Measurements from ENCODE around the gene NAA15.
A peak's percentile ranks its signal among the peaks of the same experiment; 100 is the strongest.
"Not testable (repeated sequence)": the region's sequence is repeated elsewhere in the genome, so short reads cannot be mapped to it uniquely, and the experiment has no call there.

NAA15 gene

GRCh38 chr4:139368998-139369397, 67.7 kb downstream of the NAA15 start:
- no peak for DNase-seq

DNA sequence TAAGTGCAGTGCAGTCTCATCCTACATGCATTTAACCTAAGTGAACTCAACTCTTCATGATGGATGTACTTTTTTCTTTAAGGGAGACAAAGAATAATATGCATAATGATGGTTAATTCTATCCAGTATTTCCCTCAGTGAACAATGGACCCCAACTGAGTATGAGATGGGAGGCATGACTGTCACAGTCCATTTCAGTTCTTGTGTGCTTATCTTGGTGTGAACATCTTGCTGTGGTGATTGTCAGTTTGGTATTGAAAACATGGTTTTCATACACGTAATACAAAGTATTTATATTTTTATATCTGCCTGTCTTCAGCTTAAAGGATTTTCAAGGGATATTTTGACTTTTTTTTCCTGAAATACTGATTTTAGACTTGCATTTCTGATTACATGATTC, 72.9 kb downstream of the NAA15 start:
- no peak for DNase-seq

- DNase-seq = no peak
Measured at GRCh38 chr4:139386421-139386820, 85.1 kb downstream of the NAA15 start.

- DNase-seq = no peak
Measured at GRCh38 chr4:139389102-139389501, 87.8 kb downstream of the NAA15 start.

DNA sequence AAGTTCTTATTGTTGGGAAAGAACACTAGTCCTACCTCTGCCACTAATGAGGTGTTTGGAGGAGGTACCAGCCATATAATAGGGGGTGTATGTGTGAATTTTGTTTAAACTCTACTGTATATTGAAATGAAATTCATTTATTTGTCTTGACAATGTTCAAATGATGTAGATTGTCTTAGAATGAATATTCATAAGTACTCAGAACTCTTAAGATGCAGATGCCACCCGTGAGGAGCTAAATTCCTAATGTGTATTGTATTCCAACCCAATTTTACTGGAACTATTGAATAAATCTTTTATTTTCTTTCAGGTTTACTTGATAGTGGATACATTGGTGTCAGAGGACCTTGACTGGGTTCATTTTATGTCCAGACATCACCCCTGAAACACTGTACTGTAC, 88.7 kb downstream of the NAA15 start:
- DNase-seq = no peak

DNA sequence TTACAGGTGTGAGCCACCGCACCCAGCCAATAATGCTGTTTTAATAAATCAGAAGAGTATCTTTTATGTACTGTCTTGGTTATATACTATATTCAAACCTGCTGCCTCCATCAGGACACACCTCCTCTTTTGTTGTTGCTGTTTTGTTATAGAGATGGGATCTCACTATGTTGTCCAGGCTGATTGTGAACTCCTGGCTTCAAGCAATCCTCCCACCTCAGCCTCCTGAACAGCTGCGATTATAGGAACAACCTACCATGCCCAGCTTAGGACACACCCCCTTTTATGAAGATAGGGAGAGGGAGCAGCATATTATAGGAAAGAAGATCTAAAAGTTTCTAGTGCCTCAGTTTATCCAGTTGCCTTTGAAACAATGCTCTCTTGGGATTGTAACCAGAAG, 90.4 kb downstream of the NAA15 start:
- DNase-seq = no peak

DNA sequence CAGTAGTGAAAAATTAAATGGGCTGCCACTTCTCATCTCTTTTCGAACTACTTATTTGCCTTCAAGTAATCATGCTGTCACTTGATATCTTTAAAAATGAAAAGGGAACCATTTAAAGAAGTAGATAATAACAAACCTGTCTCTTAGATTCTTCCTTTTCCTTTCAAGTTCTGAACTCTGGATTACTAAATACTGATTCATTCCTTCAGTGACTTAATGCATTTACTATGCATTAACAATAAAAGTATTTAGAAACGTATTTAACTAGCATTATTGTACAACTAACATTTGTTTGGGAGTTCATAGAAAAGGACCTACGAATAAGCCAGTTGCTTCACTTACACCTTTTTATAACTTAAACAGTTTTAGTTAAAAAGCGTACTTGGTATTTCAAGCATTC, 91.5 kb downstream of the NAA15 start:
- no peak for DNase-seq

DNA sequence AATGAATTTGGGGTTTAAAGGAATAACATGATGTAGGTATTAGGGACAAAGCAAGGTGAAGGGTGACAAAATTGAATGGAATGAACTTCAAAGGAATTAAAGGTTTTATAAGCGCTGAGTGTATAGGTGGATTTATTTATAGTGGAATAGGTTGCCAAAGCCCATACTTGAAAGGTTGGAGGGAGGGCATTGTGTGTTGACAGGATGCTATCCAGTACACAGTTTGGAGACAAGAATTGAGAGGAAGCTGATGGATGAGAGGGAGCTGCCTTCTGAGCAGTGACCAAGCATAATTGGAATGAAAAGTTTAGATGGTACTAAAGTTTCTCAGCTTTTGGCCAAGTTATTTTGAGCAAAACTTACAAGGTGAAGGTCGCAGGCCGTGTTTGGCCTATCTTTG, 100.1 kb downstream of the NAA15 start:
- DNase-seq = no peak

- no peak for DNase-seq
Measured at GRCh38 chr4:139402436-139402835, 101.1 kb downstream of the NAA15 start.

- no peak for DNase-seq
Measured at GRCh38 chr4:139403462-139403861, 102.2 kb downstream of the NAA15 start.

DNA sequence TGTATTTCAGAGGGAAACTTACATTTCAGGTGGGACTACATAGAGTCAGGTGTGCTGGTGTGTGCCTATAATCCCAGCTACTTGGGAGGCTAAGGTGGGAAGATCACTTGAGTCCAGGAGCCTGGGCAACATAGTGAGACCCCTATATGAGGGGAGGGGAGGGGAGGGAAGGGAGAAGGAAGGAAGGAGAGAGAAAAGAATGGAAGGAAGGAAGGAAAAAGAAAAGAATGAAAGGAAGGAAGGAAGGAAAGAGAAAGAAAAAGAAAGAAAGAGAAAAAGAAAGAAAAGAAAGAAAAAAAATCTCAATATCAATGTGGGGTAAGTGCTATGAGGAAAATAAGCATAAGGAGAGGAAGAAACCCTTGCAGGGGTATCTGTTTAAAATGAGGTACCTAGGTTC, 109.0 kb downstream of the NAA15 start:
- no peak for DNase-seq

DNA sequence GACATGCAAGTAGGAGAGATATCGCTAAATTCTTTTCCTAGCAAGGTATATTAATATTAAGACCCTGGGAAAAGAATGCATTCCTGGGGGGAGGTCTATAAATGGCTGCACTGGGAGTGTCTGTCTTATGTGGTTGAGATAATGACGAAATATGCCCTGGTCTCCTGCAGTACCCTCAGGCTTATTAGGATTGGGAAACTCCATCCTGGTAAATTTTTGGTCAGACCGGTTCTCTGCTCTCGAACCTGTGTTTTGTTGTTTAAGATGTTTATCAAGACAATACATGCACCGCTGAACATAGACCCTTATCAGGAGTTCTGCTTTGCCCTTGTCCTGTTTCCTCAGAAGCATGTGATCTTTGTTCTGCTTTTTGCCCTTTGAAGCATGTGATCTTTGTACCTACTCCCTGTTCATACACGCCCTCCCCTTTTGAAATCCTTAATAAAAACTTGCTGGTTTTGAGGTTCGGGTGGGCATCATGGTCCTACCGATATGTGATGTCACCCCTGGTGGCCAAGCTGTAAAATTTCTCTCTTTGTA, 113.4 kb downstream of the NAA15 start:
- not testable (repeated sequence) for DNase-seq

- DNase-seq = no peak
Measured at GRCh38 chr4:139416073-139416673, 114.9 kb downstream of the NAA15 start.

- peak in 1 of 2 experiments; percentile 7 for DNase-seq
Measured at GRCh38 chr4:139419388-139419914, 118.1 kb downstream of the NAA15 start.

DNA sequence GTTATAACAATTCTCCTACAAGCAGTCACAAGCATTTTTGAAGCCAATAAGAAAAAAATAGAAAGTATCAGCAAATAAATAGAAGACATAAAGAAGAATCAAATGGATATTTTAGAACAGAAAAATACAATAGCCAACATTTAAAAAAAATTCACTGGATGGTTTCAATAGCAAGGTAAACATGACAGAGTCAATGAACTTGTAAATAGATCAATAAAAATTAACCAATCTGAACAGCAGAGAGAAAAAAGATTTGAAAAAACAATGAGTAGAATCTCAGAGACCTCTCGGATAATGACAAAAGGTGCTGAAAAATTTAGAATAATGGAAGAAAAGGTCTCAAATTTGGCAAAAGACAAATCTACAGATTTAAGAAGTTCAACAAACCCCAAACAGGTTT, 119.3 kb downstream of the NAA15 start:
- no peak for DNase-seq

- no peak for DNase-seq
Measured at GRCh38 chr4:139436122-139436521, 134.8 kb downstream of the NAA15 start.

GRCh38 chr4:139438141-139438540, 136.8 kb downstream of the NAA15 start:
- DNase-seq = no peak

DNA sequence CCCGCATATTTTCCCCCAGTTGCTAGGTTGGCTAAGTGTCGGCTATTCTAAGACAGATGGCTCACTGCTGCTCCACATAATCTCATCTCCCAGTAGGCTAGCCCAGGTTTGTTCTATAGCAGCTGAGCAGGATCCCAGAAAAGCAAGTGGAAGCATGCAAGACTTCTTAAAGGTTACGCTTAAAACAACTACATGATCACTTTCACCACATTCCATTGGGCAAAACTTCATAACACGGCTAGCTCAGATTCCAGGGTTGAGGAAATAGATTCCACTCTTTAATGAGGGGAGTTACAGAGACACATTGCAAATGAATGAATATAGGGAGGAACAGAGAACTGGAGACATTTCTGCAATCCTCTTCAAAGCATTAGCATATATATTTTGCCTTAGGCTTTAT, 139.7 kb downstream of the NAA15 start:
- DNase-seq = no peak

DNA sequence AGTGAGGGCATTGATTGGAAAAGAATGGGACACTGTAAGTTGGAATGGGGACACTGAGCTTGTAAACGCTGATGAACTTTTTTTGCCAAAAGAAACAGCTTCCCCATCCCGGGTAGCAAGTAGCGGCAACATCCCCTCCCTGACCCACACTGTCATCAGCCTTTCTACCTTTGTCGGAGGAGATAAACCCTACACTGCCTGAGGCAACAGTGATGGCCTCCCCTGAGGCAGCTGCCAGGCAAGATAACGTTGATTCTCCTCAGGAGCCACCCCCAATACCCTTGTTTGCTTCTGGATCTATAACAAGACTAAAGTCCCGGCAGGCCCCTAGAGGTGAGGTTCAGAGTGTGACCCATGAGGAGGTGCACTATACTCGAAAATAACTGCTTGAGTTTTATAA, 142.4 kb downstream of the NAA15 start:
- no peak for DNase-seq

GRCh38 chr4:139444881-139445280, 143.6 kb downstream of the NAA15 start:
- DNase-seq = not testable (repeated sequence)

GRCh38 chr4:139447078-139447477, 145.8 kb downstream of the NAA15 start:
- not testable (repeated sequence) for DNase-seq

DNA sequence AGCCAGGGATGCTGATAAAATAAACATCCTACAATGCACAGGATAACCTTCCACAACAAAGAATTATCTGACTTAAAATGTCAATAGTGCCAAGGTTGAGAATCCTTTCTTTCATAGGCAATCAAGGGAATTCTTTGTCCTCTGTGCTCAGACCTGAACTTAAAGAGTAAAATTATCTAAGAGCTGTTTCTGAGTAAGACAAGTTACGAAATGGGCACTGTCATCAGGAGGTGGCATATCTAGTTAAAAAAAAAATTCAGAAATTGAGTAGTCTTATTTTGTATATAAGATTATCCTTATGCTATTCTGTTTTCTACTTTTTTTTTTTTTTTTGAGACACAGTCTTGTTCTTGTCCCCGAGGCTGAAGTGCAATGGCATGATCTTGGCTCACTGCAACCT, 149.3 kb downstream of the NAA15 start:
- no peak for DNase-seq

- DNase-seq = no peak
Measured at GRCh38 chr4:139451997-139452396, 150.7 kb downstream of the NAA15 start.

- DNase-seq = peak in 1 of 2 experiments; percentile 67
Measured at GRCh38 chr4:139453041-139453370, 151.7 kb downstream of the NAA15 start.
